HL-60 (cell line): ENCODE results near the gene THPO.

Experiments used
- DNase-seq, 2 experiments: peaks; one replicate each; pipeline ENCODE4 v3.0.0-alpha.2; 2010 to 2020; ENCODE audit warnings: low read depth in 1 of 2, low spot score in 1 of 2
- H3K27ac ChIP-seq: fragments of 250-450 bp; sonication (Bioruptor Pico); replicated peaks from 2 replicates; pipeline ENCODE4 v1.5.1; 2020; ENCODE audit warnings: mild to moderate bottlenecking, moderate library complexity
- H3K27me3 ChIP-seq: fragments of 250-450 bp; sonication (Bioruptor Pico); 2 replicates; pipeline ENCODE4 v1.5.1; 2021; ENCODE audit warnings: mild to moderate bottlenecking, moderate library complexity; ENCODE audit not compliant: insufficient read depth, poor library complexity, severe bottlenecking
- H3K4me3 ChIP-seq: replicated peaks from 2 replicates; pipeline ENCODE4 v1.5.1; 2011; ENCODE audit warnings: mild to moderate bottlenecking, control low read depth, low read length; ENCODE audit not compliant: insufficient read depth
- GABPA ChIP-seq: IDR thresholded peaks from 2 replicates; pipeline ENCODE4 v1.6.1; 2012; ENCODE audit warnings: low read depth
- POLR2AphosphoS5 ChIP-seq: IDR thresholded peaks from 2 replicates; pipeline ENCODE4 v1.6.1; 2012; ENCODE audit warnings: low read depth
- SPI1 ChIP-seq: IDR thresholded peaks from 2 replicates; pipeline ENCODE4 v1.6.1; 2012; ENCODE audit warnings: low read depth, mild to moderate bottlenecking, borderline replicate concordance
- TF ChIP-seq, protein P1 (sequence below): IDR thresholded peaks from 2 replicates; pipeline ENCODE4 v1.6.1; 2012; ENCODE audit warnings: low read depth; ENCODE audit not compliant: insufficient replicate concordance
- TF ChIP-seq, protein P2 (sequence below): IDR thresholded peaks from one replicate; pipeline ENCODE4 v1.5.1; 2011; ENCODE audit warnings: low read length, control low read depth, inconsistent platforms; ENCODE audit not compliant: insufficient read depth

The THPO gene

DNA sequence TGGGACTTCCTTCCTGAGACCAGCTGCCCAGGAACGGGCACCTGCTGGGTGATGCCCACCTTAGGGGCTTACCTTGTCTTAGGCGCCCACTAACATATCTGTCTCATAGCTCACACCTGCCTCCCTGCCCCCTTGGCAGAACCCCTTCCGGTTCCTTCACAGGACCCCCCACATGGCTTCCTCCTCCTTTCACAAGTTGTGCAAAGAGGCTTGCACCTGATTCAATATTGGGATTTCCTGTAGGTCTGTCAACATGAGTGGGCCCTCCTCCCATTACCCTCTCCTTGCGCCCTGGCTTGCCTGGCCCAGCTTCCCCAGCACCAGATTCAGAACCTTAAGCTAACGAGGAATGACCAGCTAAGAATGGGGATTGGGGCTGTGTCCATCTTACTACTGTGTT is 633 bp downstream of the THPO start:
- DNase-seq: no peak

DNA sequence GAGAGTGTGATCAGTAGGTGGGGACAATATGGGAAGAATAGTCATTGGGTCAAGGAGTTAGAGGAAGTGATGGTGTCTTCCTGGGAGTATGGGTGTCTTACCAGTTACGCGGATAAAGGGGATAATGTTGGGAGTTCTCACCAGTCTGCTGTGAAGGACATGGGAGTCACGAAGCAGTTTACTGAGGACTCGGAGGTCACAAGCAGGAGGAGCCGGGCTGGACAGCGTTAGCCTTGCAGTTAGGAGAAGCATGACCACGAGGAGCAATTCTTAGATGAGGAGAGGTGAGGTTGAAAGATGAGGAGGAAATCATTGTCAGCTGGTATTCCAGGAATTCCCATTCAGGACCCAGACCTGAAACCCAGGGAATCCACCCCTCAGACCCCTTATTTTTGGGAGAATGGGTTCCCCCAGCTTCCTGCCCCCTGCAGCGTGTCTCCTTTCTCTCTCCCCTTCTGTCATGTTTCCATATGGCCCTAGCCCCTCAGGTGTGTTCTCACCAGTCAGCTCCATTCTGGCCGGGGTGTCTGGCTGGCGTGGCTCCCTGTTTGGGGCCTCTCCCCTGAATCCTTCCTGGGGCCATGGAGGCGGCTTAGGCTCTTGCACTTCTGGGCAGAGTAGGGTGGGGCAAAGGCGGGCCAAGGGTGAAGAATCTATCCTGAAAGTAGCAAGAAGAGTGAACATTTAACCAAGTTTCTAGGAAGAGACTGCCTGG is 2.1 kb downstream of the THPO start:
- Histone ChIP-seq H3K4me3 (no peak overlapping the region), H3K27ac (no peak overlapping the region), H3K27me3 (peaks cover 32% of the 10 kb centered on the region)
- DNase-seq: no peak
- TF ChIP-seq SPI1 (no peak), POLR2AphosphoS5 (no peak), GABPA (no peak)
- TF ChIP-seq, protein P1, sequence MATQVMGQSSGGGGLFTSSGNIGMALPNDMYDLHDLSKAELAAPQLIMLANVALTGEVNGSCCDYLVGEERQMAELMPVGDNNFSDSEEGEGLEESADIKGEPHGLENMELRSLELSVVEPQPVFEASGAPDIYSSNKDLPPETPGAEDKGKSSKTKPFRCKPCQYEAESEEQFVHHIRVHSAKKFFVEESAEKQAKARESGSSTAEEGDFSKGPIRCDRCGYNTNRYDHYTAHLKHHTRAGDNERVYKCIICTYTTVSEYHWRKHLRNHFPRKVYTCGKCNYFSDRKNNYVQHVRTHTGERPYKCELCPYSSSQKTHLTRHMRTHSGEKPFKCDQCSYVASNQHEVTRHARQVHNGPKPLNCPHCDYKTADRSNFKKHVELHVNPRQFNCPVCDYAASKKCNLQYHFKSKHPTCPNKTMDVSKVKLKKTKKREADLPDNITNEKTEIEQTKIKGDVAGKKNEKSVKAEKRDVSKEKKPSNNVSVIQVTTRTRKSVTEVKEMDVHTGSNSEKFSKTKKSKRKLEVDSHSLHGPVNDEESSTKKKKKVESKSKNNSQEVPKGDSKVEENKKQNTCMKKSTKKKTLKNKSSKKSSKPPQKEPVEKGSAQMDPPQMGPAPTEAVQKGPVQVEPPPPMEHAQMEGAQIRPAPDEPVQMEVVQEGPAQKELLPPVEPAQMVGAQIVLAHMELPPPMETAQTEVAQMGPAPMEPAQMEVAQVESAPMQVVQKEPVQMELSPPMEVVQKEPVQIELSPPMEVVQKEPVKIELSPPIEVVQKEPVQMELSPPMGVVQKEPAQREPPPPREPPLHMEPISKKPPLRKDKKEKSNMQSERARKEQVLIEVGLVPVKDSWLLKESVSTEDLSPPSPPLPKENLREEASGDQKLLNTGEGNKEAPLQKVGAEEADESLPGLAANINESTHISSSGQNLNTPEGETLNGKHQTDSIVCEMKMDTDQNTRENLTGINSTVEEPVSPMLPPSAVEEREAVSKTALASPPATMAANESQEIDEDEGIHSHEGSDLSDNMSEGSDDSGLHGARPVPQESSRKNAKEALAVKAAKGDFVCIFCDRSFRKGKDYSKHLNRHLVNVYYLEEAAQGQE: no peak
- TF ChIP-seq, protein P2, sequence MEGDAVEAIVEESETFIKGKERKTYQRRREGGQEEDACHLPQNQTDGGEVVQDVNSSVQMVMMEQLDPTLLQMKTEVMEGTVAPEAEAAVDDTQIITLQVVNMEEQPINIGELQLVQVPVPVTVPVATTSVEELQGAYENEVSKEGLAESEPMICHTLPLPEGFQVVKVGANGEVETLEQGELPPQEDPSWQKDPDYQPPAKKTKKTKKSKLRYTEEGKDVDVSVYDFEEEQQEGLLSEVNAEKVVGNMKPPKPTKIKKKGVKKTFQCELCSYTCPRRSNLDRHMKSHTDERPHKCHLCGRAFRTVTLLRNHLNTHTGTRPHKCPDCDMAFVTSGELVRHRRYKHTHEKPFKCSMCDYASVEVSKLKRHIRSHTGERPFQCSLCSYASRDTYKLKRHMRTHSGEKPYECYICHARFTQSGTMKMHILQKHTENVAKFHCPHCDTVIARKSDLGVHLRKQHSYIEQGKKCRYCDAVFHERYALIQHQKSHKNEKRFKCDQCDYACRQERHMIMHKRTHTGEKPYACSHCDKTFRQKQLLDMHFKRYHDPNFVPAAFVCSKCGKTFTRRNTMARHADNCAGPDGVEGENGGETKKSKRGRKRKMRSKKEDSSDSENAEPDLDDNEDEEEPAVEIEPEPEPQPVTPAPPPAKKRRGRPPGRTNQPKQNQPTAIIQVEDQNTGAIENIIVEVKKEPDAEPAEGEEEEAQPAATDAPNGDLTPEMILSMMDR: no peak

More for the DNA sequence above, 633 bp downstream of the THPO start:
- Histone ChIP-seq H3K4me3 (no peak overlapping the region), H3K27me3 (peaks cover 46% of the 10 kb centered on the region), H3K27ac (no peak overlapping the region)
- TF ChIP-seq GABPA (no peak), POLR2AphosphoS5 (no peak), SPI1 (no peak)
- TF ChIP-seq, protein P2: no peak
- TF ChIP-seq, protein P1: no peak

DNA sequence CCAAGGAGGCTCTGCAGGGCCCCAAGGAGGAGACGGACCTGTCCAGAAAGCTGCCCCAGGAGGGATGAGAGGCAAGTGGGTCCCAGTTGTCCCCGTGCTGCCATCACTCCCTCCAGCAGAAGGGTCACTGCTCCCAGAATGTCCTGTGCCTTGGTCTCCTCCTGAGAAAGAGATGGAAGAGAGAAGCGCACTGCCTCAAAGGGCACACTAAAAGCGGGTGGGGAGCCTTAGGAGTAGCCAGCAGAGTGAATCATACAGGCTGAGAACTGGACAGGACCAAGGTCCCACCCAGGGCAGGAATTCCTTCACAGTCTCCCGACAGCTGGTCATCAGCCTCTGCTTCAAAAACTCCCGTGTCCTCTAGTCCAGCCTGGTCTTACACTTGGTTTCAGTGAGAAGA is 4.6 kb downstream of the THPO start:
- Histone ChIP-seq H3K27ac (no peak overlapping the region), H3K27me3 (peaks cover 21% of the 10 kb centered on the region), H3K4me3 (no peak overlapping the region)
- TF ChIP-seq GABPA (no peak), POLR2AphosphoS5 (no peak), SPI1 (no peak)
- TF ChIP-seq, protein P1: no peak
- TF ChIP-seq, protein P2: no peak
- DNase-seq: no peak
